Nephron progenitor cell (in vitro differentiated cells): ENCODE measurements around the gene ZNF429.
"Not testable (repeated sequence)": the region's sequence is repeated elsewhere in the genome, so short reads cannot be mapped to it uniquely, and the experiment has no call there.

Source experiments
- DNase-seq: peaks from one replicate; pipeline ENCODE4 v3.0.0; 2021
- H3K27ac Mint-ChIP-seq: 2 replicates; pipeline ENCODE4 v1.8.0; 2021; ENCODE audit warnings: mild to moderate bottlenecking, moderate library complexity, mixed read lengths
- H3K27me3 Mint-ChIP-seq: 2 replicates; pipeline ENCODE4 v1.8.0; 2021; ENCODE audit warnings: mild to moderate bottlenecking, low read depth, mixed read lengths; ENCODE audit not compliant: poor library complexity
- H3K36me3 Mint-ChIP-seq: 2 replicates; pipeline ENCODE4 v1.8.0; 2021; ENCODE audit warnings: low read depth, mixed read lengths
- H3K4me1 Mint-ChIP-seq: 2 replicates; pipeline ENCODE4 v1.8.0; 2021; ENCODE audit warnings: mixed read lengths
- H3K4me3 Mint-ChIP-seq: 2 replicates; pipeline ENCODE4 v1.8.0; 2021; ENCODE audit warnings: mild to moderate bottlenecking, moderate library complexity, mixed read lengths
- H3K9me3 Mint-ChIP-seq: 2 replicates; pipeline ENCODE4 v1.8.0; 2021; ENCODE audit warnings: mild to moderate bottlenecking, moderate library complexity, mixed read lengths
- CTCF ChIP-seq: fragments of 200-600 bp; sonication (generic); IDR thresholded peaks from 2 replicates; pipeline ENCODE4 v1.5.0; 2021; ENCODE audit warnings: antibody characterized with exemption

The ZNF429 gene

GRCh38 chr19:21593934-21594820, 88.8 kb downstream of the ZNF429 start:
- Mint-ChIP-seq H3K27ac (no peak overlapping the region), H3K9me3 (peaks cover 71% of the 10 kb centered on the region), H3K27me3 (peaks cover 16% of the 10 kb centered on the region), H3K4me3 (no peak overlapping the region), H3K4me1 (no peaks in the 10 kb centered on the region), H3K36me3 (no peaks in the 10 kb centered on the region)
- TF ChIP-seq CTCF = no peak
- DNase-seq = no peak

- TF ChIP-seq CTCF = no peak
- H3K27ac Mint-ChIP-seq = no peak overlapping the region
- H3K36me3 Mint-ChIP-seq = no peaks in the 10 kb centered on the region
- H3K4me3 Mint-ChIP-seq = no peak overlapping the region
- DNase-seq = no peak
- H3K4me1 Mint-ChIP-seq = no peaks in the 10 kb centered on the region
- peaks cover 73% of the 10 kb centered on the region for H3K9me3 Mint-ChIP-seq
- peaks cover 9% of the 10 kb centered on the region for H3K27me3 Mint-ChIP-seq
These were observed 89.8 kb downstream of the ZNF429 start for GRCh38 chr19:21595185-21595584.

DNA sequence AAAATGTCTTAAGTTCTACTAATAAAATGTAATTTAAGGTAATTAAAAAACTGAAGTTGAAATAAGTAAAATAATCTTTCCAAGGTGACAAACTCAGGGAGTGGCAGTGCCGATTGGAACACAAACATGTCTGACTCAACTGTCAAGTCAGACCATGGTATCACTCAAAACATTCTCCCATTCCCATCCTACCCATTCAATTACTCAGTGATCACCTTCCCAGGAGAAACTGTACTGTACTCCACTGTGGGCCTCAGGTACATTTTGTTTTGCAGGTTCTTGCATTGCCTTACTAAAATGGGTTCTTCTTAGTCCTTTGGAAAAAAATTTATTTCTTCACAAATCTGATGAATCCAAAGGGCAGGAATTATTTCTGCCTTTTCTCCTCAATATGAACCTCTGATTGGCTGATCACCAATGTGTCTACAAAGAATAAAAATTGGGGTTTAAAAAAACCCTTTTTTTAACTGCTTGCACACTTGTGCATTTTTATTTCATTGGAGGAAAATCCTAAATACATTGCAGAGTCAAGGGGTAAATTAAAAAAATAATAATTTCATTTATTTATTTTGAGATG, 96.8 kb downstream of the ZNF429 start:
- Mint-ChIP-seq H3K27me3 (peaks cover 5% of the 10 kb centered on the region), H3K4me3 (no peak overlapping the region), H3K27ac (no peak overlapping the region), H3K9me3 (peaks cover 70% of the 10 kb centered on the region), H3K36me3 (no peaks in the 10 kb centered on the region), H3K4me1 (peaks cover 28% of the 10 kb centered on the region)
- DNase-seq = no peak
- TF ChIP-seq CTCF = no peak

DNA sequence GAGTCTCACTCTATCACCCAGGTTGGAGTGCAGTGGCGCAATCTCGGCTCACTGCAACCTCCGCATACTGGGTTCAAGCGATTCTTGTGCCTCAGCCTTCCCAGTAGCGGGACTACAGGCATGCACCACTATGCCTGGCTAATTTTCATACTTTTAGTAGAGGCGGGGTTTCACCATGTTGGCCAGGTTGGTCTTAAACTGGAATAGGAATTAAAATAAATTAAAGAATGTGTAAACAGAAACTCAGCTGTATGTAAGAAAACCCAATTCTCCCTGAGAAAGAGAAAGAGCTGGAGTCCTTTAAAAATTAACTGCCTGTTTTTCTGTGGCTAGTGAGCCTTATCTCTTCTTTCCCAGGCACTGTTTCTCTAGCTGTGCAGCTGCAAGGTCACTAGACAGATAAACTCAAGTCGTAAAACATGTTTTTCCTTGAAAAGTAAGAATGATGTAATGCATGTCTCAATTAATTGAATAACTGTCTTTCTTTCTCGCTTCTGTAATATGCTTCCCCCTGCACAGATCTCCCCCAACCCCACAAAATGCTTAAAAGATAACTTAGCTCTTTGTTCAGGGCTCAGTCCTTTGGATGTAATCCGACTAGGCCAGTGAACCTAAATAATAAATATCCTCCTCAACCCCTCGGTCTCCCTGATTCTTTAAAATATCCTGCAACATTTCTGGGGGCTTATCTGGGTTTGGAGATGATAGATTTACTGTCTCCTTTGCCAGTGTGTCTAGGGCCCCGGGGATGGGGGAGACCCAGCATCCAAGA, 97.4 kb downstream of the ZNF429 start:
- peaks cover 28% of the 10 kb centered on the region for H3K4me1 Mint-ChIP-seq
- DNase-seq = not testable (repeated sequence)

GRCh38 chr19:21603431-21604231, 98.2 kb downstream of the ZNF429 start:
- peak overlapping the region; percentile 37 for H3K4me3 Mint-ChIP-seq
- H3K4me1 Mint-ChIP-seq = peaks cover 28% of the 10 kb centered on the region
- H3K9me3 Mint-ChIP-seq = peaks cover 73% of the 10 kb centered on the region
- TF ChIP-seq CTCF = no peak
- H3K36me3 Mint-ChIP-seq = no peaks in the 10 kb centered on the region
- H3K27me3 Mint-ChIP-seq = peaks cover 5% of the 10 kb centered on the region
- no peak for DNase-seq
- H3K27ac Mint-ChIP-seq = peak overlapping the region; percentile 21

More for the DNA sequence above, 97.4 kb downstream of the ZNF429 start:
- H3K36me3 Mint-ChIP-seq, H3K4me3 Mint-ChIP-seq, H3K27me3 Mint-ChIP-seq: not testable (repeated sequence)
- peak overlapping the region; percentile 23 for H3K27ac Mint-ChIP-seq
- H3K9me3 Mint-ChIP-seq = peaks cover 69% of the 10 kb centered on the region
